ENCODE data around the gene DLGAP1. TPM values are rescaled to one million over a fixed set of nuclear protein-coding genes. Genes with fewer than 3 reads are reported as not detected.

The DLGAP1 gene
- total RNA-seq, 1 experiment from 2014 or later, result 0.07 TPM

DNA sequence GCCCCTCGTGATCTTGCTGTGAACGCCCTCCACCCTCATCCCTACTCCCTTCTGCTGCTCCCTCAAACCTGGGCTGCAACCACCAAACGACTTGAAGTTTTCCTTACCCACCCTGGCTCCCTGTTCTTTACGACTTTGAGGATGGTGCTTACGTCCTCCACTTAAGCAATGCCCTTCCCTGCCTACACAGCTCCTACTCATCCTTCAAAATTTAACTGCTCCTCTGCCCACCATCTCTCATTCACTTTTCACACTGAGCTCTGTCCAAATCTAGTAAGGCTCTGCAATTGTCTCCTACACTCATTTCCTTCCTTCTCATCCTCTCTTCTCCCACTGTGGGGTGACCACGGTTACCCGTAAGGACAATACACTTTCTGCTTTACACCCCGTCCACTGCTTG, 554.1 kb downstream of the DLGAP1 start:
- Histone ChIP-seq H3K9me3 (no peaks in the 10 kb centered on the region), H3K27me3 (replicated peaks; ENCODE audit: control insufficient read depth, insufficient read depth, low read length) (no peaks in the 10 kb centered on the region), H3K4me1 (peaks cover 8% of the 10 kb centered on the region), H3K4me3 (ENCODE audit: low read depth, low read length) (no peak overlapping the region), H3K36me3 (ENCODE audit: control insufficient read depth, insufficient read depth, low read length) (no peaks in the 10 kb centered on the region)
- intact Hi-C loops (cut with micrococcal nuclease; ENCODE audit: unreplicated experiment), result no loop called here
- Mint-ChIP-seq H3K36me3 (ENCODE audit: insufficient read depth, unreplicated experiment) (no peaks in the 10 kb centered on the region), H3K27ac (ENCODE audit: unreplicated experiment) (no peak overlapping the region), H3K4me3 (ENCODE audit: unreplicated experiment) (no peak overlapping the region), H3K4me1 (ENCODE audit: low read depth, unreplicated experiment) (peaks cover 8% of the 10 kb centered on the region), H3K27me3 (ENCODE audit: insufficient read depth, unreplicated experiment) (peaks cover 3% of the 10 kb centered on the region), H3K9me3 (ENCODE audit: unreplicated experiment) (no peaks in the 10 kb centered on the region)
- no peak for DNase-seq
- CTCF ChIA-PET, result interaction anchor here (0.7 kb wide), 1 partner anchor 223 kb away, joined by 3 read pairs; no protein-coding TSS in a partner anchor
- no TSS peak for BruUV-seq (replicated peaks)
- POLR2A ChIA-PET, result no interaction called here
- TF ChIP-seq, protein P1, sequence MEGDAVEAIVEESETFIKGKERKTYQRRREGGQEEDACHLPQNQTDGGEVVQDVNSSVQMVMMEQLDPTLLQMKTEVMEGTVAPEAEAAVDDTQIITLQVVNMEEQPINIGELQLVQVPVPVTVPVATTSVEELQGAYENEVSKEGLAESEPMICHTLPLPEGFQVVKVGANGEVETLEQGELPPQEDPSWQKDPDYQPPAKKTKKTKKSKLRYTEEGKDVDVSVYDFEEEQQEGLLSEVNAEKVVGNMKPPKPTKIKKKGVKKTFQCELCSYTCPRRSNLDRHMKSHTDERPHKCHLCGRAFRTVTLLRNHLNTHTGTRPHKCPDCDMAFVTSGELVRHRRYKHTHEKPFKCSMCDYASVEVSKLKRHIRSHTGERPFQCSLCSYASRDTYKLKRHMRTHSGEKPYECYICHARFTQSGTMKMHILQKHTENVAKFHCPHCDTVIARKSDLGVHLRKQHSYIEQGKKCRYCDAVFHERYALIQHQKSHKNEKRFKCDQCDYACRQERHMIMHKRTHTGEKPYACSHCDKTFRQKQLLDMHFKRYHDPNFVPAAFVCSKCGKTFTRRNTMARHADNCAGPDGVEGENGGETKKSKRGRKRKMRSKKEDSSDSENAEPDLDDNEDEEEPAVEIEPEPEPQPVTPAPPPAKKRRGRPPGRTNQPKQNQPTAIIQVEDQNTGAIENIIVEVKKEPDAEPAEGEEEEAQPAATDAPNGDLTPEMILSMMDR (IDR thresholded peaks at IDR 0.05; ENCODE audit: insufficient read depth in 1 of 2, low read depth in 1 of 2, low read length in 1 of 2, severe bottlenecking in 1 of 2, unreplicated experiment in 1 of 2), result no peak

DNA sequence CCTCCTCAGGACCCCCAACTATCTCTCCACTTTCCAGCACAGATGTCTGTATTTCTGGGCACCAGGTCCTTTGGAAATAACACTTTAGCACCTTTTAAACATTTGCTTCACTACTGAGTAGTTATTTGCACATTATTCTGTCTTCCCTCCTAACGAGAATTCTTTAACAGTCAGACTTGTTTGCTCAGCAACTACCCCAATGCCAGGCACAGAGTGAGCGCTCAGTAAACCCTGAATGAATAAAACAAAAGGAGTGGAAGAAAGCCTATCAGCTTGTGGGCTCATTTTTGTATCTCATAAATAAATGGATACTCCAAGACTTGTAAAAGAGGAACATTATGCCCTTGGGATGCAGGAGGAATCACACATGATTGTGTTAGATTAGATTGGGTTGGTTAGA, 554.8 kb downstream of the DLGAP1 start:
- H3K4me3 ChIP-seq (ENCODE audit: low read depth, low read length), result no peak overlapping the region
- CTCF ChIA-PET, result interaction anchor here (0.7 kb wide), 1 partner anchor 222 kb away, joined by 3 read pairs; no protein-coding TSS in a partner anchor
- H3K36me3 ChIP-seq (ENCODE audit: control insufficient read depth, insufficient read depth, low read length), result no peaks in the 10 kb centered on the region
- intact Hi-C loops (cut with micrococcal nuclease; ENCODE audit: unreplicated experiment), result no loop called here
- TF ChIP-seq, protein P1 (IDR thresholded peaks at IDR 0.05; ENCODE audit: insufficient read depth in 1 of 2, low read depth in 1 of 2, low read length in 1 of 2, severe bottlenecking in 1 of 2, unreplicated experiment in 1 of 2), result no peak
- Mint-ChIP-seq H3K27ac (ENCODE audit: unreplicated experiment) (no peak overlapping the region), H3K9me3 (ENCODE audit: unreplicated experiment) (no peaks in the 10 kb centered on the region), H3K36me3 (ENCODE audit: insufficient read depth, unreplicated experiment) (no peaks in the 10 kb centered on the region), H3K4me3 (ENCODE audit: unreplicated experiment) (no peak overlapping the region), H3K4me1 (ENCODE audit: low read depth, unreplicated experiment) (peaks cover 7% of the 10 kb centered on the region), H3K27me3 (ENCODE audit: insufficient read depth, unreplicated experiment) (peaks cover 3% of the 10 kb centered on the region)
- H3K9me3 ChIP-seq, result no peaks in the 10 kb centered on the region
- POLR2A ChIA-PET, result no interaction called here
- H3K27me3 ChIP-seq (replicated peaks; ENCODE audit: control insufficient read depth, insufficient read depth, low read length), result no peaks in the 10 kb centered on the region
- no peak for DNase-seq
- no TSS peak for BruUV-seq (replicated peaks)
- H3K4me1 ChIP-seq, result peaks cover under 1% of the 10 kb centered on the region

DNA sequence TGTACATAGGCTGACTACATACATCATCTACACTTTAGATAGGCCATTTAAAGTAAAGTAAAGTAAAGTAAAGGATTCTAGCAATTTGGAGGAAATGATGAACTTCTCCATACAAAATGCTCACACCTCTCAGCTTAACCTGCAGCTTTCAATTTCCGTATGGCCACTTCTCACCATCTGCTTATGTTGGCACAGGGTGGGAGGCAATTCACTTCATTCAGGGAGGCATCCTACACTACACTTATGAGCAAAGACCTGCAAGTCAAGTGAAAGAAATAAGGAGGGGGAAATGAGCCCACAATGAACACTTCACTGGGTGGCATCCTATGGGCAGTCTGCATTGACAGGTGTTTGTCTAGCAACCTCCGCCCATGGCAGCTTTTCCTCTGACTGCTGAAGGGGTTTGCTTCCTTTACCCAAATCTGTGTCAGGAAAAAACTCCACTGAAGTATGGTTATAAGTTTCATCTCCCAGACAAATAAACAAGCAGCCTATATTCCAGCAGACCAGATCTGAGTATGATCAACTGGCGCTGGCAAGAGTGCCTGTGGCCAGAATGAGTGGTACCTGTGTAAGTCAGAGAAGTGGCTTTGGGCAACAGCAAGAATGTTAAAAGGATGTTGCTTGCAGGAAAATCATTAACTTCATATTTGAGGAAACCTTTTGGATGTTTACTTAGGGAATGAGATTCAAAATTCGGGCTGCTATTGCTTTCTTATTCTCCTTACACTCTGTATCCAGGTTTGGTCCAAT, 556.1 kb downstream of the DLGAP1 start:
- Mint-ChIP-seq H3K4me1 (ENCODE audit: low read depth, unreplicated experiment) (peaks cover 7% of the 10 kb centered on the region), H3K9me3 (ENCODE audit: unreplicated experiment) (no peaks in the 10 kb centered on the region), H3K27ac (ENCODE audit: unreplicated experiment) (no peak overlapping the region), H3K4me3 (ENCODE audit: unreplicated experiment) (no peak overlapping the region), H3K27me3 (ENCODE audit: insufficient read depth, unreplicated experiment) (peaks cover 3% of the 10 kb centered on the region), H3K36me3 (ENCODE audit: insufficient read depth, unreplicated experiment) (no peaks in the 10 kb centered on the region)
- CTCF ChIA-PET, result no interaction called here
- intact Hi-C loops (cut with micrococcal nuclease; ENCODE audit: unreplicated experiment), result no loop called here
- BruUV-seq (replicated peaks), result no TSS peak
- POLR2A ChIA-PET, result no interaction called here
- no peaks in the 10 kb centered on the region for H3K4me1 ChIP-seq
- no peaks in the 10 kb centered on the region for H3K36me3 ChIP-seq (ENCODE audit: control insufficient read depth, insufficient read depth, low read length)
- H3K27me3 ChIP-seq (replicated peaks; ENCODE audit: control insufficient read depth, insufficient read depth, low read length), result no peaks in the 10 kb centered on the region
- no peak for DNase-seq
- no peaks in the 10 kb centered on the region for H3K9me3 ChIP-seq
- no peak overlapping the region for H3K4me3 ChIP-seq (ENCODE audit: low read depth, low read length)
- TF ChIP-seq, protein P1 (IDR thresholded peaks at IDR 0.05; ENCODE audit: insufficient read depth in 1 of 2, low read depth in 1 of 2, low read length in 1 of 2, severe bottlenecking in 1 of 2, unreplicated experiment in 1 of 2), result no peak

Data from Caco-2 (cell line).